HEK293T (cell line): ENCODE data around the gene CD164L2.

ENCODE experiments used
- ELF4 ChIP-seq: fragments of 450-650 bp; IDR thresholded peaks from 2 replicates; pipeline ENCODE4 v1.6.1; 2017; ENCODE audit warnings: antibody characterized with exemption
- ZNF384 ChIP-seq: fragments of 450-650 bp; IDR thresholded peaks from 2 replicates; pipeline ENCODE4 v1.6.1; 2016

- no peak for TF ChIP-seq ELF4
- no peak for TF ChIP-seq ZNF384
These were observed 40.7 kb downstream of the CD164L2 start for GRCh38 chr1:27342391-27342777.
